ENCODE results near the gene ZSCAN25.

ZSCAN25 gene

DNA sequence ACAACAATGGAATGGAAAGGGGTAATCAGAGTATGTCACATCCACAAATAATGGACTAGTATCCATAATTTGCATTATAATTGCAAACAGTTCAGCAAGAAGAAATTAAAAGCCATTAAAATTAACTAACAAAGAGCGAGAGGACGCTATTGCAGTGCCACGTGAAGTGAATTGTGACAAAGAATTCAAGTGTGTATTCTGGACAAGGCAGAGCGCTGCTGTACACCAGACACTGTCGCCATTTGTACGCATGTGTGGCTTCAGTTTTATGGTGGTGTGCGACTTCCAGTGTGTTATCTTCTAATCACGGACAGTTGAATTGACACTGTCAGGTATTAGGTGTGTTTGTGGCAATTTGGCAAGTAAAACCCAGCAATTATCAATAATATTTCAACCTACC is 51.8 kb downstream of the ZSCAN25 start:
- no peak overlapping the region for H3K4me3 ChIP-seq (ENCODE audit: low read depth, low read length)
- in situ Hi-C loops (cut with HindIII; ENCODE audit: low sequenced_read_pairs), result no loop called here
- no peak for DNase-seq (ENCODE audit: low read depth, low spot score)
- TF ChIP-seq, protein P1, sequence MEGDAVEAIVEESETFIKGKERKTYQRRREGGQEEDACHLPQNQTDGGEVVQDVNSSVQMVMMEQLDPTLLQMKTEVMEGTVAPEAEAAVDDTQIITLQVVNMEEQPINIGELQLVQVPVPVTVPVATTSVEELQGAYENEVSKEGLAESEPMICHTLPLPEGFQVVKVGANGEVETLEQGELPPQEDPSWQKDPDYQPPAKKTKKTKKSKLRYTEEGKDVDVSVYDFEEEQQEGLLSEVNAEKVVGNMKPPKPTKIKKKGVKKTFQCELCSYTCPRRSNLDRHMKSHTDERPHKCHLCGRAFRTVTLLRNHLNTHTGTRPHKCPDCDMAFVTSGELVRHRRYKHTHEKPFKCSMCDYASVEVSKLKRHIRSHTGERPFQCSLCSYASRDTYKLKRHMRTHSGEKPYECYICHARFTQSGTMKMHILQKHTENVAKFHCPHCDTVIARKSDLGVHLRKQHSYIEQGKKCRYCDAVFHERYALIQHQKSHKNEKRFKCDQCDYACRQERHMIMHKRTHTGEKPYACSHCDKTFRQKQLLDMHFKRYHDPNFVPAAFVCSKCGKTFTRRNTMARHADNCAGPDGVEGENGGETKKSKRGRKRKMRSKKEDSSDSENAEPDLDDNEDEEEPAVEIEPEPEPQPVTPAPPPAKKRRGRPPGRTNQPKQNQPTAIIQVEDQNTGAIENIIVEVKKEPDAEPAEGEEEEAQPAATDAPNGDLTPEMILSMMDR (IDR thresholded peaks at IDR 0.05; ENCODE audit: low read depth, low read length), result no peak

DNA sequence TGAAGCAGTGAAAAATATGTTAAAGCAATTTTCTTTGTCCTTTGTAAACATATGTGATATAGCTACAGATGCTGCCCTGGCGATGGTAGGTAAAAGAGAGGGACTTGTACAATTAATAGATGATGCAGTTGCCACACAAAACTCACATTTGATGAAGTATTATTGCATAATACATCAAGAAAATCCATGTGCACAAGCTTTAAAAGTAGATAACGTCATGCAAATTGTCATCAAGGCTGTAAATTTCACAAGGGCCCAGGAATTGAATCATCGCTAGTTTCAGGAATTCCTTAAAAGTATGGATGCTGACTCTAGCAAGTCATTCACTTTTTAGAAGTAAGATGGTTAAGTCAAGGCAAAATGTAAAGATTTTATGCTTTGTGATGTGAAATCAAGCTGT is 53.0 kb downstream of the ZSCAN25 start:
- H3K4me3 ChIP-seq (ENCODE audit: low read depth, low read length), result no peak overlapping the region
- in situ Hi-C loops (cut with HindIII; ENCODE audit: low sequenced_read_pairs), result no loop called here
- no peak for DNase-seq (ENCODE audit: low read depth, low spot score)
- TF ChIP-seq, protein P1 (IDR thresholded peaks at IDR 0.05; ENCODE audit: low read depth, low read length), result no peak

DNA sequence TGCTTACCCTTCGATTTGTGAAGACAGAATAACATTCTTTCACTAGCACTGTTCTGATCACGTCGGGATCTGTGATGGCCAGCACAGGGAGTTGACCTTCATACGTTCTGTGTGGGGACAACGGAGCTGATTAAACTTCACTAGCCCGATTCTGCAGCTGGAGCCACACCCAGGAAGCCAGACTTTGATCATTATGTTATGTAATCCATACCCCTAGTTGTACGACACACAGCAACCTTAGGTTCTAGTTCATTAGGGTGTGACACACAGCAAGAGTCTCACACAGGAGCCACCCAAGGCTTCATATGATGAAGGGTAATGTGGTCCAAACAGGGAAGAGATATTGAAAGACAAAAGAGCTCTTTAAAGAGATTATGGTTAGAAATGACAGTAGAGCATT is 55.8 kb downstream of the ZSCAN25 start:
- TF ChIP-seq, protein P1 (IDR thresholded peaks at IDR 0.05; ENCODE audit: low read depth, low read length), result no peak
- in situ Hi-C loops (cut with HindIII; ENCODE audit: low sequenced_read_pairs), result no loop called here
- no peak overlapping the region for H3K4me3 ChIP-seq (ENCODE audit: low read depth, low read length)
- no peak for DNase-seq (ENCODE audit: low read depth, low spot score)

DNA sequence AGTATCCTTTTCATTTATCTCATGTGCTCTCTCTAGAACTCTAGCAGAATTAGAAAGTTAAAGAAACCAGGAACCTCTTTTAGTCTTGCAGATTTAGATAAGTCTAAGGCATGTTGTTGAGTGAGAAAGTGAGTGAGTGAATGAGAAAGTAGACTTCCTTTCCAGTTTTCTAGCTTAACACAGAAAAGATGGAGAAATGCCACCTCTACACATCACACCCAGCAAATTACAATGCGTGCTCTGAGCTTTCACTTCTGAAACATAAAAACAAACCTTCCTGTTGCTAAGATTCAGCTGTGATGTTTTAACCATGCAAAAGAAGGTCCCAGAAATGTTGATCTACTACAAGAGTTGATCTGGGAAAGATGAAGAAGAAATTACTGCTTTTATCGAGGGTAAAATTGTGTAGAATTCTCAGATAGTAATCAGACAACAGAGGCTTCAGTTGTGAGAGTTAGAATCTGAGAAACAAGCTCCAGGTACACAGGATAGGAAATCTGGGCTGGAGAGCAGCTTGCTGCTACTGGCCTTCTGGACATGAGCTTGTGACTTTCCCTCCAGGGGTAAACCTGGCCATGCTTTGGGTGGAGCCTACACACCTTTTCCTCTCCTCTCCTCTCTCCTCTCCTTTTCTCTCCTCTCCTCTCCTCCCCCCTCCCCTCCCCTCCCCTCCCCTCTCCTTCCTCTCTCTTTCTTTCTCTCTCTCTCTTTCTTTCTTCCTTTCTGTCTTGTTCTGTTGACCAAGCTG is 58.4 kb downstream of the ZSCAN25 start:
- no peak overlapping the region for H3K4me3 ChIP-seq (ENCODE audit: low read depth, low read length)
- no peak for DNase-seq (ENCODE audit: low read depth, low spot score)
- TF ChIP-seq, protein P1 (IDR thresholded peaks at IDR 0.05; ENCODE audit: low read depth, low read length), result no peak
- in situ Hi-C loops (cut with HindIII; ENCODE audit: low sequenced_read_pairs), result no loop called here

DNA sequence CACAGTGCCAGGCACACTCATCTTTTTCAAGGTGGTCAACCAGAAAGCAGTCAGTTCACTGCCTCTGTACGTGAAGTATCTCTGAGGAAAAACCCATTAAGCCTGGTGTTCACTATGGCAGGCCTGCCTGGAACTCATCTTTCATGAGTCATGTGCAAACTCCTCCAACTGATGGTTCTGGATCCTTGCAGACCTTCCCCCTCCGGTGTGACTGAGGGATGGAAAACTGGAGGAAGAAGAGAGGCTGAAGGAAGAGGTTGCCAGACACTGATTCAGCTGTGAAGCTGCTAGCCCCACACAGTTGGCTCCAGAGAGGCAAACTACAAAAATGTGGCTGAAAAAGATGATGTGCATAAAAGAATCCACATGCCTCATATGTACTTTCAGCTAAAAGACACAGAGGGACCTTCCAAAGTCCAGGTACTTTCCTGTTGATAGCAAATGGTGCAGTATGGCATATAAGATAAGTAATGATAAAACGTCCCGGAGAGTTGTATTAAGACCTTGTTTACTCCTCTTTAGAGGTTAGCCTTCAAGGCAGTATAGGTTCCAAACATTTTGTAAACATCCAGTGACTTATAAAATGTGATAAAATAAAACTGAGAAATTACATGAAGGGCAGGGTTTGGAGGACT is 60.4 kb downstream of the ZSCAN25 start:
- in situ Hi-C loops (cut with HindIII; ENCODE audit: low sequenced_read_pairs), result no loop called here
- TF ChIP-seq, protein P1 (IDR thresholded peaks at IDR 0.05; ENCODE audit: low read depth, low read length), result no peak
- no peak for DNase-seq (ENCODE audit: low read depth, low spot score)
- no peak overlapping the region for H3K4me3 ChIP-seq (ENCODE audit: low read depth, low read length)

DNA sequence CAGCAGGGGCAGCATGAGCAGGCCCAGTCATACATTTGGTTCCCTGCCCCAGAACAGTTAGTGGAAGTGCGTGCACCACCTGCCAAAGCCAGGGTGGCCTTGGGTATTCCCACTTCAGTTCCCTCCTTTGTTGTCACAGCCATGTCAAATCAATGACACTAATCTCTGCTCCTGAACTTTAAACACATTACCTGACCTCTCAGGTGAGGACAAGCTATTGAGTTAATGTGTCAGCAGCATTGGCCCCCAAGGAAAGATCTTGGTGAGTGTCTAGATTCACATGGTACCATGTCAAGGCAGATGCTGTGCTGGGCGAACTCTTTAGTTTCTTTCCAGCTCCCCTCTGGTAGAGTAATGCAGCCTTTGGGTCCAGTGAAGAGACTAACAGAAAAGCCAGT is 60.9 kb downstream of the ZSCAN25 start:
- no peak overlapping the region for H3K4me3 ChIP-seq (ENCODE audit: low read depth, low read length)
- in situ Hi-C loops (cut with HindIII; ENCODE audit: low sequenced_read_pairs), result no loop called here
- TF ChIP-seq, protein P1 (IDR thresholded peaks at IDR 0.05; ENCODE audit: low read depth, low read length), result no peak

More for the DNA sequence above, 60.9 kb downstream of the ZSCAN25 start:
- DNase-seq (ENCODE audit: low read depth, low spot score), result no peak

Data from astrocyte of the spinal cord (primary cell).